Esophagus muscularis mucosa (tissue), 4 donors: ENCODE measurements around the gene LIX1L. TPM values are rescaled to one million over a fixed set of nuclear protein-coding genes. Genes with fewer than 3 reads are reported as not detected.
"Not testable (repeated sequence)": the region's sequence is repeated elsewhere in the genome, so short reads cannot be mapped to it uniquely, and the experiment has no call there.

ENCODE experiments used
- DNase-seq: peaks from one replicate; pipeline ENCODE4 v3.0.0-alpha.2; 2017; ENCODE audit errors: extremely low spot score
- H3K27ac ChIP-seq, 4 donors: fragments of 200-600 bp; sonication (generic); replicated peaks in 1 of 4; 1 replicate in 3 of 4; 2 replicates in 1 of 4; pipeline ENCODE4 v1.5.1; 2016 to 2019; ENCODE audit warnings: mild to moderate bottlenecking in 1 of 4
- H3K27me3 ChIP-seq, 4 donors: fragments of 200-600 bp; sonication (generic); one replicate each; pipeline versions ENCODE4 v1.5.1 to v1.6.0; 2016 to 2019
- H3K36me3 ChIP-seq, 4 donors: fragments of 200-600 bp; sonication (generic); one replicate each; pipeline ENCODE4 v1.5.1; 2016 to 2019
- H3K4me1 ChIP-seq, 4 donors: fragments of 200-600 bp; sonication (generic); one replicate each; pipeline ENCODE4 v1.5.1; 2016 to 2019
- H3K4me3 ChIP-seq, 4 donors: fragments of 200-600 bp; sonication (generic); 1 replicate in 2 of 4; 2 replicates in 2 of 4; pipeline ENCODE4 v1.5.1; 2016 to 2019; ENCODE audit warnings: mild to moderate bottlenecking in 4 of 4, moderate library complexity in 1 of 4
- H3K9me3 ChIP-seq, 4 donors: fragments of 200-600 bp; sonication (generic); 1 replicate in 3 of 4; 2 replicates in 1 of 4; pipeline ENCODE4 v1.5.1; 2016 to 2019
- CTCF ChIP-seq, 3 experiments: fragments of 200-600 bp in 2 of 3; fragments of 450-650 bp in 1 of 3; sonication (generic) in 2 of 3; IDR thresholded peaks; one replicate each; pipeline ENCODE4 v1.5.1; 2017 to 2019; ENCODE audit warnings: antibody characterized with exemption in 3 of 3, mild to moderate bottlenecking in 2 of 3, moderate library complexity in 1 of 3
- EP300 ChIP-seq: sonication (generic); formaldehyde crosslinking; IDR thresholded peaks from one replicate; pipeline ENCODE4 v1.6.1; 2017; ENCODE audit warnings: antibody characterized with exemption
- POLR2A ChIP-seq: fragments of 450-650 bp; IDR thresholded peaks from one replicate; pipeline ENCODE4 v1.6.1; 2017; ENCODE audit warnings: antibody characterized with exemption, moderate library complexity, mild to moderate bottlenecking, low read depth
- POLR2AphosphoS5 ChIP-seq, 2 donors: sonication (generic); formaldehyde crosslinking; IDR thresholded peaks; one replicate each; pipeline ENCODE4 v1.6.1; 2017; ENCODE audit warnings: antibody characterized with exemption in 2 of 2
- WGBS: methylation state at CpG from one replicate; pipeline ENCODE4 v1.1.5; 2018; 5-methylcytosine and 5-hydroxymethylcytosine counted together
- intact Hi-C: fragments of 100-400 bp; cut with DNase I; formaldehyde crosslinking; loops from one replicate; pipeline ENCODE4 v1.15.1; 2023
- total RNA-seq, 4 donors: library from RNA; depleted of rRNA; stranded (reverse); fragments of >200 nt; gene quantifications; one replicate each; pipeline versions ENCODE4 v1.1.0 to v1.2.1, GENCODE V29; 2016

LIX1L gene
- total RNA-seq, 4 donors from 2014 or later, result 33.2 to 55.0 (median 41.7) TPM

- WGBS, result 63% methylated on average over 20 of the region's 20 CpGs
- Histone ChIP-seq H3K27ac (peak overlapping the region; percentile 87 to 96 (median 94)), H3K4me3 (peak overlapping the region; percentile 71 to 85 (median 77)), H3K36me3 (peaks cover 0 to 52% (median 24%) of the 10 kb centered on the region in 4 donors), H3K27me3 (no peaks in the 10 kb centered on the region), H3K9me3 (no peaks in the 10 kb centered on the region), H3K4me1 (peaks cover 10 to 25% (median 23%) of the 10 kb centered on the region in 4 donors)
- DNase-seq, result no peak
- intact Hi-C loops, result loop anchor here (5.0 kb wide), 1 partner anchor 34 kb away; the partner anchor contains the start of genes ANKRD34A and POLR3GL
- TF ChIP-seq POLR2AphosphoS5 (IDR thresholded peaks at IDR 0.05), result no peak
- TF ChIP-seq POLR2A, result no peak
- TF ChIP-seq CTCF (IDR thresholded peaks at IDR 0.05), result no peak
- TF ChIP-seq EP300, result no peak
Measured at GRCh38 chr1:145927916-145928643, 29.7 kb downstream of the LIX1L start.

GRCh38 chr1:145927063-145927886, 30.5 kb downstream of the LIX1L start, which contains the start of gene RBM8A:
TSS of gene RBM8A (minus strand) at chr1:145927484. CDS start at chr1:145927426, 58 bp downstream.
- no peaks in the 10 kb centered on the region for H3K9me3 ChIP-seq

GRCh38 chr1:145926686-145927062, 31.1 kb downstream of the LIX1L start:
- Histone ChIP-seq H3K27me3 (no peaks in the 10 kb centered on the region), H3K36me3 (peaks cover 0 to 43% (median 18%) of the 10 kb centered on the region in 4 donors), H3K4me3 (peak overlapping the region; percentile 71 to 85 (median 77)), H3K4me1 (peaks cover 10 to 25% (median 23%) of the 10 kb centered on the region in 4 donors), H3K9me3 (no peaks in the 10 kb centered on the region), H3K27ac (peak overlapping the region; percentile 87 to 96 (median 94))
- no peak for DNase-seq
- 10% methylated on average over 19 of the region's 19 CpGs for WGBS
- intact Hi-C loops, result loop anchor here (5.0 kb wide), 1 partner anchor 36 kb away; the partner anchor contains the start of genes ANKRD34A and POLR3GL
- no peak for TF ChIP-seq EP300
- TF ChIP-seq CTCF (IDR thresholded peaks at IDR 0.05), result no peak
- no peak for TF ChIP-seq POLR2AphosphoS5 (IDR thresholded peaks at IDR 0.05)
- no peak for TF ChIP-seq POLR2A

More at GRCh38 chr1:145927063-145927886, 30.5 kb downstream of the LIX1L start, which contains the start of gene RBM8A:
- DNase-seq, result peak; percentile 99
- H3K4me3 ChIP-seq, result peak within 1 kb of the TSS; percentile 71 to 85 (median 77)
- peaks cover 10 to 25% (median 23%) of the 10 kb centered on the region in 4 donors for H3K4me1 ChIP-seq
- H3K27ac ChIP-seq, result peak within 1 kb of the TSS; percentile 87 to 96 (median 94)
- no peaks in the 10 kb centered on the region for H3K27me3 ChIP-seq
- TF ChIP-seq POLR2A, result peak; percentile 97
- TF ChIP-seq CTCF (IDR thresholded peaks at IDR 0.05), result peak; percentile 67 to 81 (median 69)
- no peak for TF ChIP-seq EP300
- TF ChIP-seq POLR2AphosphoS5 (IDR thresholded peaks at IDR 0.05), result peak; percentile 100
- WGBS, result 2% methylated on average over 40 of the region's 41 CpGs
- H3K36me3 ChIP-seq, result peaks cover 0 to 49% (median 20%) of the 10 kb centered on the region in 4 donors
- intact Hi-C loops, result loop anchor here (5.0 kb wide), 1 partner anchor 35 kb away; the partner anchor contains the start of genes ANKRD34A and POLR3GL

GRCh38 chr1:145922266-145922665, 35.6 kb downstream of the LIX1L start:
- H3K9me3 ChIP-seq, result no peaks in the 10 kb centered on the region
- H3K27me3 ChIP-seq, result no peaks in the 10 kb centered on the region
- H3K36me3 ChIP-seq, result peaks cover 0 to 30% (median 17%) of the 10 kb centered on the region in 4 donors
- no peak for DNase-seq
- TF ChIP-seq EP300, result no peak
- no peak for TF ChIP-seq CTCF (IDR thresholded peaks at IDR 0.05)
- 63% methylated on average over 2 of the region's 2 CpGs for WGBS
- peaks cover 23 to 35% (median 35%) of the 10 kb centered on the region in 4 donors for H3K4me1 ChIP-seq
- H3K4me3 ChIP-seq, result no peak overlapping the region
- no peak overlapping the region for H3K27ac ChIP-seq
- intact Hi-C loops, result no loop called here

- intact Hi-C loops, DNase-seq, H3K27ac ChIP-seq, H3K9me3 ChIP-seq, H3K4me3 ChIP-seq, H3K27me3 ChIP-seq: not testable (repeated sequence)
- 84% methylated on average over 4 of the region's 4 CpGs for WGBS
- peaks cover 6 to 36% (median 25%) of the 10 kb centered on the region in 4 donors for H3K36me3 ChIP-seq
- peaks cover 20 to 32% (median 29%) of the 10 kb centered on the region in 4 donors for H3K4me1 ChIP-seq
Measured at GRCh38 chr1:145920297-145920696, 37.5 kb downstream of the LIX1L start.
